HG03139 (cell line): ENCODE results near the gene RABL6.
A peak's percentile ranks its signal among the peaks of the same experiment; 100 is the strongest.
"Not testable (repeated sequence)": the region's sequence is repeated elsewhere in the genome, so short reads cannot be mapped to it uniquely, and the experiment has no call there.

Experiments
- ATAC-seq: cut with Tn5 transposase; IDR thresholded peaks from one replicate; pipeline ENCODE4 v1.9.1; 2021; ENCODE audit not compliant: unreplicated experiment

RABL6 gene

DNA sequence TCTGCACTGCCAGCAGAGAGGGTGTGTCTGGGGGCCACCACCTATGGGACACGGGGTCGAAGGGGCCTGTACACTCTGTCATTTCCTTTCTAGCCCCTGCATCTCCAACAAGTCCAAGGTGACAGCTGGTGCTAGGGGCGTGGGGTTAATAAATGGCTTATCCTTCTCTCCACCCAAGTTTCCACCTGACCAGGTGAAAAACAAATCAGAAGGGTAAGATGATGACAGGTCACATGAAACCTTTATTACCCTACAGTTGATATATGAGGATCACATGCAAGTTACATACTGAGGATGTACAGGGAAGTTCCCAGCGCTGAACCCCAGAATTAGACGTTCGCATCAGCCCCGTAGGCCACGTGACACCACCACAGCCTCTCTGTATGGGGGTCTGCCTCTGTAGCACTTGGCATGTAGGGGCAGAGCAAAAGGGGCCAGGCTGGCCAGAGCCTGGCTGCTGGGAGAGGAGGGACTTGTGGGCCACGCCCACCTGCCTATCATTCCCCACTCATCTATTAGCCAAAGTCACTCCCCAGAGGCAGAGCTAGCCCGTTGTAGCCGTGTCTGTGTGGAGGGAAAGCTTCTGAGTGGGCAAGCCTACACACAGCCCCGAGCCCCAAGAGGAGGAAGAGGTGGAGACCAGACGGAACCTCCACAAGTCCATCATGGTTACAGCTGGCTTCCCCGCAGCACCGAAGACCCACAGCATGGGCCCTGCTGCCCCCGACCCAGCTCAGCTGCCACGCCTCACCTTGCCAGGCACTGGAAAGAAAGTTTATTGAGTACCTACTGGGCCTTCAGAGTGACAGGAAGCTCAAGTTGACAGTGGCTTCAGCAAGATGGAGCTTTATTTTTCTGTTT, 14.4 kb upstream of the RABL6 start:
- no peak for ATAC-seq

GRCh38 chr9:136794281-136794999, 13.3 kb upstream of the RABL6 start:
- ATAC-seq, result no peak

DNA sequence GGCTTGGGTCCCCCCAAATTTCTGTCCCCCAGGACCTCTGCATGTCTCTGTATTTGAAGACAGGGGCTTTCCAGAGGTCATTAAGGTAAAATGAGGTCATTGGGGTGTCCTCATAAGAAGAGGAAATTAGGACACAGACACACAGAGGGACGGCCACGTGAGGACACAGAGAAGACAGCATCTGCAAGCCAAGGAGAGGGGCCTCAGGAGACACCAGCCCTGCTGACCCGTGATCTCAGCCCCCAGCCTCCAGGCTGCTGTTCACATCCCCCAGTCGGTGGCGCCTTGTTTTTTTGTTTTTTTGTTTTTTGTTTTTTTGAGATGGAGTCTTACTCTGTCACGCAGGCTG, 12.8 kb upstream of the RABL6 start:
- ATAC-seq, result no peak

GRCh38 chr9:136796238-136796774, 11.4 kb upstream of the RABL6 start, which contains the start of gene CCDC183:
TSS of gene CCDC183 (plus strand) at chr9:136796338. CDS start at chr9:136796398, 60 bp downstream.
- ATAC-seq, result no peak

- ATAC-seq, result not testable (repeated sequence)
Observed at GRCh38 chr9:136796775-136797347, 10.9 kb upstream of the RABL6 start.

DNA sequence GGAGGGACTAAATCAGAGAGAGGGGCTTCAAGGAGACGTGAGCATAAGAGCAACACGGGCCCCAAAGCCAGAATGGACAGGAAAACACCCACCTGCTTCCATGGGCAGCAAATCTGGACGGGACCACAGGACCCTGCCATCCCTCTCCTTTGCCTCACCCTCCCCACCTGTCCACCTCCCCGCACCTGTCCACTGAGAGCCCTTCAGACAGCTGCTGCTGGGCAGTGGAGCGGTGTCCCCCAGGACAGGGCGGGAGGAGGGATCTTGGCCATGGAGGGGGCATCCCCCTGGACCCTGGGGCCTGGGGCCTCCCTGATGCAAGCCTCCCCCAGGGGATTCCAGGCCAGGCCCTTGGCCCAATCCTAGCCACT, 9.1 kb upstream of the RABL6 start:
- no peak for ATAC-seq

GRCh38 chr9:136799079-136799853, 8.5 kb upstream of the RABL6 start:
- ATAC-seq, result no peak

DNA sequence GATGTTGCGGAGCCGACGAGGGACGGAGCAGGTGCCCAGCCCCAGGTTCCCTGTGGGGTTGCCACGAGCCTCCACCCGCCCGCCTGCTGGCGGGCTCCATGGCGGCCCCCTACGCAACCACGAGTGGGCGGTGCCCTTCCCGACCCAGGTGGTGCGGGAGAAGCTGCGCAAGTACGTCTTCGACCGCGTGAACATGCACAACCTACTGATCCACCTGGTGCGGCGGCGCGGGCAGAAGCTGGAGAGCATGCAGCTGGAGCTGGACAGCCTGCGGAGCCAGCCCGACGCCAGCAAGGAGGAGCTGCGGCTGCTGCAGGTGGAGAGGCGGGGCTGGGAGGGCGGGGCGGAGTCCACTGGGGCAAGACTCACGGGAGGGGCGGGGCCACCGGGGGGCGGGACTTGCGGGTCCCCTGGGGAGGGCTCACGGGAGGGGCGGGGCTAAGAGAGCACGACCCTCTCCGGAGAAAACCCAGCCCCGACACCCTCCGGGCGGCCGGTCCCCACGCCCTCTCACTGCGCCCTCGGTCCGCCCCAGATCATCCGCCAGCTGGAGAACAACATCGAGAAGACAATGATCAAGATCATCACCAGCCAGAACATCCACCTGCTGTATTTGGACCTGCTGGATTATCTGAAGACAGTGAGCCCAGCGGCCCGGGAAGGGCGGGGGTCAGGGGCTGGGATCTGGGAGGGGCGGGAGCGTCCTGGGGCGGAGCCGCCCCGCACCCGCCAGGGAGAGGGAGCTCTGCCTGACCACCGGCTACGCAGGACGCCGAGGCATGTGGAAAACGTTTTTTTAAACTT, 7.7 kb upstream of the RABL6 start:
- peak; percentile 45 for ATAC-seq

GRCh38 chr9:136802321-136802720, 5.4 kb upstream of the RABL6 start:
- no peak for ATAC-seq

DNA sequence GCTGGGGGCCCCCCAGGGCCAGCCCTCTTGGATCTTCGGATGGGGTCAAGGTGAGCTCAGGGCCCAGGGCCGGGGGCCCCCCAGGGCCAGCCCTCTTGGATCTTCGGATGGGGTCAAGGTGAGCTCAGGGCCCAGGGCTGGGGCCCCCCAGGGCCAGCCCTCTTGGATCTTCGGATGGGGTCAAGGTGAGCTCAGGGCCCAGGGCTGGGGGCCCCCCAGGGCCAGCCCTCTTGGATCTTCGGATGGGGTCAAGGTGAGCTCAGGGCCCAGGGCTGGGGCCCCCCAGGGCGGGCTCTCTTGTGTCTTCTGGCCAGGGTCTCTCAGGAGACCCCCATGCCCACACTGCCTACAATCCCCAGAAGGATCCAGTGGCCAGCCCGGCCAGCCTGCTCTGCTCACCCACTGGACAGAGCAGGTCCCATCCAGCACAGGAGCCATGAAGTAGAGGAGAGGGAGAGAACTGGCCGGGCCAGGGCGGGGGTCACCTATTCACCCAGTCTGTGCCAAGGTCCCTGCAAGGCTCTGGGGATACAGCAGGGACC, 4.7 kb upstream of the RABL6 start:
- ATAC-seq, result not testable (repeated sequence)

GRCh38 chr9:136803551-136804508, 3.9 kb upstream of the RABL6 start:
- no peak for ATAC-seq

- no peak for ATAC-seq
Observed at GRCh38 chr9:136804509-136805206, 3.1 kb upstream of the RABL6 start.

- no peak for ATAC-seq
Observed at GRCh38 chr9:136805207-136805740, 2.5 kb upstream of the RABL6 start.

DNA sequence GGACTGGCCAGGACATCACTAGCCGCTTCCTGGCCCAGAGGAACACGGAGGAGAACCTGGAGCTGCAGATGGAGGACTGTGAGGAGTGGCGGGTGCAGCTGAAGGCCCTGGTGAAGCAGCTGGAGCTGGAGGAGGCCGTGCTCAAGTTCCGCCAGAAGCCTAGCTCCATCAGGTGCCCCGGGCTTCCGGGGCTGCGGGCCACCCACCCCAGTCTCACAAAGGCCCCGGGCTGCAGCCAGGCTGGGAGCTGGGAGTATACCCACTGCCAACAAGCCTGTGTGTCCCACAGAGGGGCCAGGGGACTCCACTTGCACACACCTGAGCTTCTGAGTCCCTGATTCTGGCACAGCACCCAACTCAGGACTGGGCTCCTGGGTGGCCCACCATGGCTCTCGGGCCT, 1.7 kb upstream of the RABL6 start:
- ATAC-seq, result no peak

- ATAC-seq, result no peak
Observed at GRCh38 chr9:136806631-136807201, 1.0 kb upstream of the RABL6 start.

DNA sequence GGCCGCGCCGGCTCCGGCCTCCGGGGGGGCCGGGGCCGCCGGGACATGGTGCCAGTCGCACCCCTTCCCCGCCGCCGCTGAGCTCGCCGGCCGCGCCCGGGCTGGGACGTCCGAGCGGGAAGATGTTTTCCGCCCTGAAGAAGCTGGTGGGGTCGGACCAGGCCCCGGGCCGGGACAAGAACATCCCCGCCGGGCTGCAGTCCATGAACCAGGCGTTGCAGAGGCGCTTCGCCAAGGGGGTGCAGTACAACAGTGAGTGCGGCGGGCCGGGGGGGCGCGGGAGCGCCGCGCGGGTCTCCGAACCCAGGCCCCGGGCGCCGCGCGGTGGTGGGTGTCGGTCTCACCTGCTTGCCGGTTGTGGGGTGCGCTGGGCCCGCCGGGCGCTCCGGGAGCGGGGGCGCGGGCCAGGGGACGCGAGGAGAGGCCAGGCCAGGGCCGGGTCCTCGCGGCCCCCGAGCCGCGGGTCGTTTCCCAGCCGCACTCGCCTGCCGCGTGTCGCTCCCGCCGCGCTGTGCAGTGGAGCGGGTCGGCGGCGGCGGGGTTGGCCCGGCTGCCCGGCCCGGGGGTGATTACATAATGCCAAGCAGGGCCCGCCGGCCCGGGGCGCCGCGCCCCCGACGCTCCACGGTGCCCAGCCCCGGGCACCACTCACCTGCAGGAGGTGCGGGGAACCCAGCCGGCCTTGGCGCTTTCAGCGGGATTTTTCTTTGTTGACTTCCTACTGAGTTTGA, 492 bp downstream of the RABL6 start:
- peak; percentile 26 for ATAC-seq

DNA sequence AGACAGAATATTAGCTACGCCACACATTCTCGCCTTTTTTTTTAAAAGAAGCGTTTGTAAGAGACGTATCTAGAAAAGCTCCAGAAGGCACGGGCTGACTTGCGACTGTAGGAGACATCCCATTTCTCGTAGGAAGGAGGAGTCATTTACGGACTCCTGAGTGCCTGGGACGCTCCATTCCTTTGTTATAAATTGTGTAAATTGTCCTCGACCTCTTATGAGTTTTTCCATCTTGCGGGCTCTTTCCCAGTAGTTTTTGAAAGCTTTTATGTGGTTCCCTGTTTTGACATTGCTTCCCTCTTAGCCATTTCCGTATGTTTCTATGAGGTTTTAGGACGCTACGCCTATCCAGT, 1.0 kb downstream of the RABL6 start:
- no peak for ATAC-seq
